Type B pancreatic cell (in vitro differentiated cells): ENCODE measurements around the gene CD151. TPM values are rescaled to one million over a fixed set of nuclear protein-coding genes. Genes with fewer than 3 reads are reported as not detected.

Experiments
- DNase-seq: peaks from one replicate; pipeline ENCODE4 v3.0.0; 2021; ENCODE audit warnings: mixed read lengths; ENCODE audit not compliant: unreplicated experiment; ENCODE audit errors: extremely low spot score
- H3K27ac Mint-ChIP-seq: 2 replicates; pipeline ENCODE4 v1.8.0; 2021; ENCODE audit warnings: mild to moderate bottlenecking, mixed read lengths
- H3K27me3 Mint-ChIP-seq: 2 replicates; pipeline ENCODE4 v1.8.0; 2021; ENCODE audit warnings: mixed read lengths
- H3K36me3 Mint-ChIP-seq: 2 replicates; pipeline ENCODE4 v1.8.0; 2021; ENCODE audit warnings: mixed read lengths
- H3K4me1 Mint-ChIP-seq: one replicate; pipeline ENCODE4 v1.8.0; 2021; ENCODE audit warnings: mixed read lengths; ENCODE audit not compliant: unreplicated experiment
- H3K4me3 Mint-ChIP-seq: 2 replicates; pipeline ENCODE4 v1.8.0; 2021; ENCODE audit warnings: mild to moderate bottlenecking, mixed read lengths
- H3K9me3 Mint-ChIP-seq: 2 replicates; pipeline ENCODE4 v1.8.0; 2021; ENCODE audit warnings: mixed read lengths
- CTCF ChIP-seq: fragments of 200-600 bp; sonication (generic); conservative IDR thresholded peaks from 2 replicates; pipeline ENCODE4 v1.5.0; 2021; ENCODE audit warnings: antibody characterized with exemption, mild to moderate bottlenecking
- total RNA-seq: library from RNA; stranded (reverse); gene quantifications from 2 replicates; pipeline ENCODE4 v1.2.1, GENCODE V29; 2021; ENCODE audit warnings: low replicate concordance

Gene CD151
- total RNA-seq, 1 donor from 2014 or later, result 126 TPM

- no peak for DNase-seq
- H3K27me3 Mint-ChIP-seq, result no peaks in the 10 kb centered on the region
- TF ChIP-seq CTCF, result no peak
- no peaks in the 10 kb centered on the region for H3K36me3 Mint-ChIP-seq
- peak overlapping the region; percentile 85 for H3K4me3 Mint-ChIP-seq
- H3K4me1 Mint-ChIP-seq, result no peaks in the 10 kb centered on the region
- no peaks in the 10 kb centered on the region for H3K9me3 Mint-ChIP-seq
- no peak overlapping the region for H3K27ac Mint-ChIP-seq
Measured at GRCh38 chr11:804599-804964, 28.2 kb upstream of the CD151 start.

GRCh38 chr11:808427-809286, 24.1 kb upstream of the CD151 start:
- Mint-ChIP-seq H3K9me3 (no peaks in the 10 kb centered on the region), H3K4me3 (peak overlapping the region; percentile 95), H3K27me3 (no peaks in the 10 kb centered on the region), H3K27ac (peak overlapping the region; percentile 98), H3K4me1 (peaks cover 10% of the 10 kb centered on the region), H3K36me3 (no peaks in the 10 kb centered on the region)
- no peak for TF ChIP-seq CTCF
- no peak for DNase-seq

- DNase-seq, result peak; percentile 98
- no peaks in the 10 kb centered on the region for H3K27me3 Mint-ChIP-seq
- no peaks in the 10 kb centered on the region for H3K36me3 Mint-ChIP-seq
- TF ChIP-seq CTCF, result no peak
- H3K4me3 Mint-ChIP-seq, result peak within 1 kb of the TSS; percentile 95
- peak within 1 kb of the TSS; percentile 98 for H3K27ac Mint-ChIP-seq
- H3K9me3 Mint-ChIP-seq, result no peaks in the 10 kb centered on the region
- peaks cover 10% of the 10 kb centered on the region for H3K4me1 Mint-ChIP-seq
Measured at GRCh38 chr11:809287-810039, 23.3 kb upstream of the CD151 start, which contains the start of gene RPLP2. RPLP2 (plus strand) TSS chr11:809967; CDS start chr11:810235, 268 bp downstream.

- Mint-ChIP-seq H3K4me3 (peak overlapping the region; percentile 95), H3K27ac (peak overlapping the region; percentile 98), H3K36me3 (no peaks in the 10 kb centered on the region), H3K4me1 (peaks cover 10% of the 10 kb centered on the region), H3K9me3 (no peaks in the 10 kb centered on the region), H3K27me3 (no peaks in the 10 kb centered on the region)
- DNase-seq, result no peak
- TF ChIP-seq CTCF, result peak; percentile 36
Measured at GRCh38 chr11:810040-810567, 22.6 kb upstream of the CD151 start.

GRCh38 chr11:811446-812245, 21.1 kb upstream of the CD151 start:
- DNase-seq, result no peak
- Mint-ChIP-seq H3K4me1 (peaks cover 10% of the 10 kb centered on the region), H3K9me3 (no peaks in the 10 kb centered on the region), H3K4me3 (peak overlapping the region; percentile 95), H3K36me3 (no peaks in the 10 kb centered on the region), H3K27ac (peak overlapping the region; percentile 79), H3K27me3 (no peaks in the 10 kb centered on the region)
- no peak for TF ChIP-seq CTCF
